Hippocampal formation (tissue), 2 donors: ENCODE data around the gene LEMD3.
A peak's percentile ranks its signal among the peaks of the same experiment; 100 is the strongest.

Experiments
- DNase-seq, 2 donors: peaks; one replicate each; lab custom pipeline; 2025; lab: John Stamatoyannopoulos, UW

LEMD3 gene

DNA sequence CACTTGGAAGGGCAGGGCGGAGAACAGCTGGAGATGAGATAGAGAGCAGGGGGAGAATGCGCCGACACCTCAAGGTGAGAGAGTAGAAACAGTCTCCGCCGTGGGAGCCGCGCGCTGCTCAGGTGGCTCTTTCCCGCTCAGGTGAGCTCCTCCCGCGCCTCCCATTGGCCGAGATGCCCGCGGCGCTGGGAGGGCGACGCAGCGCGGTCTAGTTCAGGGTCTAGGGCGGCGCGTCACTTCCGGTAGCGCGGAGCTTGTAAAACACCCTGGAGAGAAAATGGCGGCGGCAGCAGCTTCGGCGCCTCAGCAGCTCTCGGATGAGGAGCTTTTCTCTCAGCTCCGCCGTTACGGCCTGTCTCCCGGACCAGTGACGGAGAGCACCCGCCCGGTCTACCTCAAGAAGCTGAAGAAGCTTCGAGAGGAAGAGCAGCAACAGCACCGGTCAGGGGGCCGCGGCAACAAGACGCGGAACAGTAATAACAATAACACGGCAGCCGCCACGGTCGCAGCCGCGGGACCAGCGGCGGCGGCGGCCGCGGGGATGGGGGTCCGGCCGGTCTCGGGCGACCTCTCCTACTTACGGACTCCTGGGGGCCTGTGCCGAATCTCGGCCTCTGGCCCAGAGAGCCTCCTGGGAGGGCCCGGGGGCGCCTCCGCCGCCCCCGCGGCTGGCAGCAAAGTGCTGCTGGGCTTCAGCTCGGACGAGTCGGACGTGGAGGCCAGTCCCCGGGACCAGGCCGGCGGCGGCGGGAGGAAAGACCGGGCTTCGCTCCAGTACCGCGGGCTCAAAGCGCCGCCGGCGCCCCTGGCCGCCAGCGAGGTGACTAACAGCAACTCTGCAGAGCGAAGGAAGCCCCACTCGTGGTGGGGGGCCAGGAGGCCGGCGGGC, at the start of gene LEMD3:
Gene LEMD3, plus strand, starts transcription at position 264 of the 889 bp plus-strand sequence. Its CDS starts 14 bp downstream, at position 278.
- DNase-seq, result peak; percentile 87 to 92

- DNase-seq, result no peak
Measured at GRCh38 chr12:65121049-65121955, 48.1 kb upstream of the LEMD3 start, which contains the start of gene WIF1. Gene WIF1, minus strand, starts transcription at chr12:65121305. Its CDS starts 114 bp downstream, at chr12:65121191.

- DNase-seq, result no peak
Measured at GRCh38 chr12:65121956-65122469, 47.4 kb upstream of the LEMD3 start.

DNA sequence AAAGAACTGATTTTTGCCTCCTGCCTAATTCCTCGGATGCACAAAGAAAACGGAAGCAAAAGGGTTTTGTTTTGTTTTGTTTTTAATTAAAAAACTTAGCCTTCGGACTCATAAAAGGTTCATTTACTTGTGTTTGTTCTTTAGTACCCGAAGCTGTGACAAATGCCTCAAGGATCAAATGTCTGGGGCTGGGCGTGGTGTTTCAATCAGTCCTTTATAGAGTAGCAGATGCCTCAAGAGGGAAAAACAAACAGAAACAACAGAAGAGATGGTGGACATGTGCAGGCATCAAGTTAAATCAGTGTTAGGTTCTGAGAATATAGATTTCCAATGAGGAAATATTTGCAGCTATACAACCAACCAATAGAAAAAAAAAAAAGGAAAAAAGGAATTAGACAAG, 46.7 kb upstream of the LEMD3 start:
- DNase-seq, result no peak

- DNase-seq, result peak in 1 of 2 donors; percentile 49
Measured at GRCh38 chr12:65123435-65124063, 45.8 kb upstream of the LEMD3 start.

DNA sequence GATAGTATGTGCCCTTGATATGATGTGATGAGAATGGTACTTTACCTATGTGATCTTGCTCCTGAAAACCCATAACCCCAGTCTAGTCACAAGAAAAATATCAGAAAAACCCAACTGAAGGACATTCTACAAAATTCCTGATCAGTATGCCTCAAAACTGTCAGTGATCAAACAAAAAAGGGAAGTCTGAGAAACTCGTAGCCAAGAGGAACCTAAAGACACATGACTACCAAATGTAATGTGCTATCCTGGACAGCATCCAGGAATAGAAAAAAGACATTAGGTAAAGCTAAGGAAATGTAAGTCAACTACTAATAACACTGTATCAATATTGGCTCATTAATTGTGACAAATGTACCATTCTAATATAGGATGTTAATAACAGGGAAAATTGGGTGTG, 44.1 kb upstream of the LEMD3 start:
- DNase-seq, result no peak

- no peak for DNase-seq
Measured at GRCh38 chr12:65125975-65126374, 43.4 kb upstream of the LEMD3 start.

- no peak for DNase-seq
Measured at GRCh38 chr12:65126482-65126881, 42.9 kb upstream of the LEMD3 start.

GRCh38 chr12:65133879-65134278, 35.5 kb upstream of the LEMD3 start:
- DNase-seq, result no peak

DNA sequence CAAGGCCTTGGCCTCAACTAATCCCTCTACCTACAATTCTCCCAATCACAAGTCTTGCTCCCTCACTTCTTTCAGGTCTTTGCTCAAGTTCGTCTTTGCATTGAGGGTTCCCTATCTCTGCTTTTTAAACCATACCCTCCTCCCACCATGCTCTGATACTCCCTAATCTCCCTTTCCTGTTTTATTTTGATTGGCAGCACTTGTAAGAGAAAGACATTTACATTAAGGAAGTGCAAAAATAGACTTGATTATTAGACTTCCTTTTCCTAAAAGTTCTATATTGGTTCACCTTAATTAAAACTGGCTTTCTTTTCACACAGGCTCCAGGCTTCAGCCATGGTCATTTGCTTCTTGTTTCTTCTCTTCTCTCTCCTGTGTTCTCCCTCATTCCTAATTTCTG, 30.0 kb upstream of the LEMD3 start:
- DNase-seq, result no peak

GRCh38 chr12:65140738-65141137, 28.6 kb upstream of the LEMD3 start:
- no peak for DNase-seq

DNA sequence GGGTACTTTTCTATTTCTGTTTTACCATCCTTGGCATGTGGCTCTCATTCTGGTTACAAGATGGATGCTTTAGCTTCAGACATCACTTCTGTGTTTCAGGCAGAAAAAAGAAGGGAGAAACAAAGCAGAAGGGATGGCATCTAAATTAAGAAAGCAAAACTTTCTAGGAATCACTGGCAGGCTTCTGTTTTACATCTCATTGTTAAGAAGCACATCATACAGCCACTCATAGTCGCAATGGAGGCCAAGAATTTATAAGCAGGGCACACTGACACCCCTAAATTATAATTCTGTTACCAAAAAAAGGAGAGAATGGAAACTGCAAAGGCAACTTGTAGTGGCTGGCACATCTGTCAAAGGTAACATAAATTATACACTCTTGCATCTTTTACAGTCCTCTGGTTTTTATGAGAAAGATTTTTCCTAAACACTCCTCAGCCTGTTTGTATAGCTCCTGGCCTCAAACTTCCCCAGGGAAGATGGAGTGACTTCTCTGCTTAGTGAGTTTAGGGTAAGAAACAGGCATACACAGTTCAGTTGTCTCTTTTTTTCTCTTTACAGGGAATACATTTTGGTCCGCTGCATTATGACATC, 22.0 kb upstream of the LEMD3 start:
- DNase-seq, result no peak

DNA sequence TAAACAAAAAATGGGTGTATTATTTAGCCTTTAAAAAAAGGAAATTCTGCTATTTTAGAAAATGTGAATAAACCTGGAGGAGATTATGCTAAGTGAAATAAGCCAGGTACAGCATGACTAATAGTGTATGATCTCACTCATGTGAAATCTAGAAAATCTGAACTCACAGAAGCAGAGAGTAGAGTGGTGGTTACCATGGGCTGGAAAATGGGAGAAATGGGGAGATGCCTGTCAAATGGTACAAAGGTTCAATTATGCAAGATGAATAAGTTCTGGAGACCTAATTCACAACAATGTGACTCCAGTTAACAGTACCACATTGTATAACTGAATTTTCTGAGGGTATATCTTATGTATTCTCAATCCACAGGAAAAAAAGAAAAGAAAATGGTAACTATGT, 17.4 kb upstream of the LEMD3 start:
- DNase-seq, result no peak

- no peak for DNase-seq
Measured at GRCh38 chr12:65152596-65152995, 16.8 kb upstream of the LEMD3 start.

DNA sequence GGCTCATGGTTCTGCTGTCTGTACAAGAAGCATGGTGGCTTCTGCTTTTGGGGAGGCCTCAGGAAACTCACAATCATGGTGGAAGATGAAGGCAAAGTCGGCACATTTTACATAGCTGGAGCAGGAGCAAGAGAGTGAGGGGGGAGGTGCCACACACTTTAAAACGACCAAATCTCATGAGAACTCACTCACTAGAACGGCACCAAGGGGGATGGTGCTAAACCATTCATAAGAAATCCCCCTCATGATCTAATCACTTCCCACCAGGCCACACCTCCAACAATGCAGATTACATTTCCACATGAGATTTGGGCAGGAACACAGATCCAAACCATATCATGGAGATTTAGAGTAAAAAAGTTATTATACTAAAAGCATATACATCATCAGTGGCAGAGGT, 13.6 kb upstream of the LEMD3 start:
- DNase-seq, result no peak

DNA sequence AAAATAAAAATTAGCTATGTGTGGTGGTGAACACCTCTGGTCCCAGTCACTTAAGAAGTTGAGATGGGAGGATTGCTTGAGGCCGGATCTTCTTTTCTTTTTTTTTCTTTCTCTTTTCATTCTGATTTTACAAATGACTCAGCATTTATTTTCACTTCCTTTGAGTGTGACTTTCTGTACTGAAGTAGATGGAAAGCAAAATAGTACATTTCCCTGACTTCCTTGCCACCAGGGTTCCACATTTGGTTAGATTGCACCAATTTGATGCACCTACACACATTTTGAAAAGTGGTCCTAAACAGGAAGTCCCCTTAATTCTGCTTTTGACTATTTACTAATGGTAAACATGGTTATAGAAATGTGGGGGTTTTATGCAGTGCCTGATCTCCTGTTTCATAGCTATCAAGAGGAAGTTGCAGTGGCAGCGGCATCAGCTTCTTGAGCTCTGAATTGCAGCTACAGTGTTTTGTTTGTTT, 13.0 kb upstream of the LEMD3 start:
- DNase-seq, result no peak

DNA sequence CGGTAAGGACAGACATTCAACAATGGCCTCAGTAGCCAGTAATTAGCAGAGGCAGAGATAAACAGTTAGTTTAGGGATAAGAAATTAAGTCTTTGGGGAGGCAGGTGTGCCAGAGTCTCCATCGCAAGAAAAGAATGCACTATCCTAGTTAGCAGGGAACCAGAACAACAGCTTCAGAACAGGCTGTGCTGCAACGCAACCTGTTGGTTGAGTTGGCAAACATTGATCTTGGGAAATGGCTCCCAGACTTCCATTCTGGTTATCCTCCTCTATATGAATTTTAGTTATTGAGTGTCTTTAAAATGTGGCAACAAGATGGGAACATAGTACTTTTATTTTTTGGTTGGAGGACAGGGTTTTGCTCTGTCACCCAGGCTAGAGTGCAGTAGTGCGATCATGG, 12.3 kb upstream of the LEMD3 start:
- DNase-seq, result no peak

GRCh38 chr12:65162609-65163008, 6.8 kb upstream of the LEMD3 start:
- no peak for DNase-seq

DNA sequence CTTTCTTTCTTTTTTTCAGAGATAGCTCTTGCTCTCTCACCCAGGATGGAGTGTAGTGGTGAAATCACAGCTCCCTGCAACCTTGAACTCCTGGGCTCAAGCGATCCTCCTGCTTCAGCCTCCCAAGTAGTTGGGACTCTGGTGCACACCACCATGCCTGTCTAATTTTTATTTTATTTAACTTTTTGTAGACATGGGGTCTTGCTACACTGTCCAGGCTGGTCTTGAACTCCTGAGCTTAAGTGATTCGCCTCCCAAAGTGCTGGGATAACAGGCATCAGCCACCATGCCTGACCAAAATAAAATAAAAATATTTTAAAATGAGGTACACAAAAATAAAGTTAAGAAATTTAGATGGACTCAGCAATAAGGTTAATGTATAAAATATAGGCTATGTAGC, 5.1 kb upstream of the LEMD3 start:
- DNase-seq, result no peak

- no peak for DNase-seq
Measured at GRCh38 chr12:65164774-65165173, 4.6 kb upstream of the LEMD3 start.

DNA sequence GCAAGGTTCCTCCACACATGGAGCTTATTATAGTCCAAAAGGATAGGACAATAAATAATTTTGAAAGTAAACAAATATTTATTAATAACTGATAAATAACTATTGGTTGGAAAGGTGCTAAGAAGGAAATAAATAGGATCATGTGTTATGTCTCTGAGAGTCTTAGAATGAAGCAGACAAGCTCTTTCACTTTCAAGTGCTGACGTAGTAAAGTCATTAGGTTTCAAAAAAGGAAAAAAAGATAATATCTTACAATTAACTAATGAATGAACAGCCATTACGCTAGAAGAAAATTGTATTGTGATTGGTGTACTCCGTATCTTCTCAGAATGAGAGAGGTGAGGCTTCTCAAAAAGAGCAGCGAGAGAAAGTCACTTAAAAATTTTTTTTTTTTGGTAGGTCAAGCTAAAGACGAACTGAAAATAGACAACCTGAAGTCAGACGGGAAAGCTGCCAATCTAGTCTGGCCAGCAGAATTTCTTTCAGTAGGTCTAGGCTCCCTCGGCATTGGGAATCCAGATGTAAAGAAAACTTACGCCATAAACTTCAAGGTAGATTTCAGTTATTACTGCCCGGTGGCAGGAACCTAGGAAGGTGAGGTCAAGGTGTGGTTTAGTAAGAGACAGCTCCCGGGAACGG, 583 bp upstream of the LEMD3 start:
- no peak for DNase-seq
